Tibial nerve (tissue), 4 donors: ENCODE data around the gene LRRC8C.

Experiments
- EP300 ChIP-seq, 2 donors: sonication (generic); formaldehyde crosslinking; IDR thresholded peaks; one replicate each; pipeline ENCODE4 v1.6.1; 2017; ENCODE audit warnings: antibody characterized with exemption in 2 of 2, mild to moderate bottlenecking in 1 of 2
- POLR2A ChIP-seq, 2 donors: fragments of 450-650 bp; IDR thresholded peaks; one replicate each; pipeline ENCODE4 v1.6.1; 2017; ENCODE audit warnings: antibody characterized with exemption in 2 of 2, mild to moderate bottlenecking in 2 of 2, moderate library complexity in 2 of 2
- TF ChIP-seq, protein P1 (sequence below), 5 experiments: fragments of 200-600 bp in 3 of 5; fragments of 450-650 bp in 2 of 5; sonication (generic) in 3 of 5; IDR thresholded peaks; one replicate each; pipeline ENCODE4 v1.5.1; 2016 to 2019; ENCODE audit warnings: antibody characterized with exemption in 5 of 5, mild to moderate bottlenecking in 3 of 5, moderate library complexity in 2 of 5

DNA sequence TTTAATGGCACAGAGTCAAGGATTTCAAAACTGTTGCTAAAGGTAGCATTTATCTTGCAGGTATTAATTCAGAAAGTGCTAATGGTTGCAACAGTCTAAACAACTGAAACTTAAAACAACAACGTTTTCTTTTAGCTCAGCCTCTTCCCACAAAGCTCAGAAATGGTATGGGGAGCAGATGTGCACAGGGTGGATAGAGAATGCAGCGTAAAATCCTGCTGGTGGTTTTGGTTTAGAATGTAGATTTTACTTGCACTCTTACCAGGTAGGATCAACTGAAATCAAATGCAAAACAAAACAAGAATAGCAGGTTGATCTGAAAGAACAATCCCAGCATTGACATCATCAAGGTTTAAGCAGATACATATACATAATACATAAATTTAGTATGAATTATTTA lies 3.8 kb upstream of the LRRC8C start:
- TF ChIP-seq, protein P1, sequence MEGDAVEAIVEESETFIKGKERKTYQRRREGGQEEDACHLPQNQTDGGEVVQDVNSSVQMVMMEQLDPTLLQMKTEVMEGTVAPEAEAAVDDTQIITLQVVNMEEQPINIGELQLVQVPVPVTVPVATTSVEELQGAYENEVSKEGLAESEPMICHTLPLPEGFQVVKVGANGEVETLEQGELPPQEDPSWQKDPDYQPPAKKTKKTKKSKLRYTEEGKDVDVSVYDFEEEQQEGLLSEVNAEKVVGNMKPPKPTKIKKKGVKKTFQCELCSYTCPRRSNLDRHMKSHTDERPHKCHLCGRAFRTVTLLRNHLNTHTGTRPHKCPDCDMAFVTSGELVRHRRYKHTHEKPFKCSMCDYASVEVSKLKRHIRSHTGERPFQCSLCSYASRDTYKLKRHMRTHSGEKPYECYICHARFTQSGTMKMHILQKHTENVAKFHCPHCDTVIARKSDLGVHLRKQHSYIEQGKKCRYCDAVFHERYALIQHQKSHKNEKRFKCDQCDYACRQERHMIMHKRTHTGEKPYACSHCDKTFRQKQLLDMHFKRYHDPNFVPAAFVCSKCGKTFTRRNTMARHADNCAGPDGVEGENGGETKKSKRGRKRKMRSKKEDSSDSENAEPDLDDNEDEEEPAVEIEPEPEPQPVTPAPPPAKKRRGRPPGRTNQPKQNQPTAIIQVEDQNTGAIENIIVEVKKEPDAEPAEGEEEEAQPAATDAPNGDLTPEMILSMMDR (IDR thresholded peaks at IDR 0.05), result no peak
- TF ChIP-seq POLR2A (IDR thresholded peaks at IDR 0.05) (no peak), EP300 (IDR thresholded peaks at IDR 0.05) (no peak)
